C1 segment of cervical spinal cord (tissue), 14 donors: ENCODE results near the gene ADAMTSL2.
A peak's percentile ranks its signal among the peaks of the same experiment; 100 is the strongest.

Experiments used
- DNase-seq, 14 donors: peaks; one replicate each; lab custom pipeline; 2025; lab: John Stamatoyannopoulos, UW

ADAMTSL2 gene

GRCh38 chr9:133604214-133604613 lies 69.7 kb downstream of the ADAMTSL2 start:
- no peak for DNase-seq

GRCh38 chr9:133604856-133605255 lies 70.4 kb downstream of the ADAMTSL2 start:
- DNase-seq, result no peak

GRCh38 chr9:133605446-133605845 lies 70.9 kb downstream of the ADAMTSL2 start:
- no peak for DNase-seq

GRCh38 chr9:133605856-133606707 lies 71.6 kb downstream of the ADAMTSL2 start:
- DNase-seq, result no peak

- no peak for DNase-seq
Observed at GRCh38 chr9:133606708-133607025, 72.2 kb downstream of the ADAMTSL2 start.

GRCh38 chr9:133607381-133607780 lies 72.9 kb downstream of the ADAMTSL2 start:
- no peak for DNase-seq

- DNase-seq, result no peak
Observed at GRCh38 chr9:133607976-133608375, 73.5 kb downstream of the ADAMTSL2 start.

- no peak for DNase-seq
Observed at GRCh38 chr9:133608382-133608781, 73.9 kb downstream of the ADAMTSL2 start.

- no peak for DNase-seq
Observed at GRCh38 chr9:133608889-133609288, 74.4 kb downstream of the ADAMTSL2 start.

- peak in 8 of 14 donors; percentile 14 to 61 (median 25) for DNase-seq
Observed at GRCh38 chr9:133609311-133610098, 75.0 kb downstream of the ADAMTSL2 start, which contains the start of gene FAM163B. Gene FAM163B, minus strand, starts transcription at chr9:133609389. Its CDS starts 29,166 bp downstream, at chr9:133580223.

GRCh38 chr9:133610845-133611244 lies 76.3 kb downstream of the ADAMTSL2 start:
- DNase-seq, result no peak

- no peak for DNase-seq
Observed at GRCh38 chr9:133612051-133612450, 77.5 kb downstream of the ADAMTSL2 start.

GRCh38 chr9:133612816-133613215 lies 78.3 kb downstream of the ADAMTSL2 start:
- DNase-seq, result no peak

GRCh38 chr9:133613432-133613831 lies 78.9 kb downstream of the ADAMTSL2 start:
- no peak for DNase-seq

GRCh38 chr9:133614056-133614455 lies 79.6 kb downstream of the ADAMTSL2 start:
- no peak for DNase-seq

GRCh38 chr9:133614678-133615077 lies 80.2 kb downstream of the ADAMTSL2 start:
- DNase-seq, result no peak

- no peak for DNase-seq
Observed at GRCh38 chr9:133615186-133615585, 80.7 kb downstream of the ADAMTSL2 start.

GRCh38 chr9:133615606-133616188 lies 81.2 kb downstream of the ADAMTSL2 start:
- DNase-seq, result no peak

GRCh38 chr9:133616643-133617405 lies 82.3 kb downstream of the ADAMTSL2 start:
- DNase-seq, result no peak

GRCh38 chr9:133618726-133619125 lies 84.2 kb downstream of the ADAMTSL2 start:
- no peak for DNase-seq

- DNase-seq, result peak in 4 of 14 donors; percentile 5 to 26 (median 12)
Observed at GRCh38 chr9:133619791-133620190, 85.3 kb downstream of the ADAMTSL2 start.
